SJCRH30 (cell line): Measurements from ENCODE around the gene PARG. TPM values are rescaled to one million over a fixed set of nuclear protein-coding genes. Genes with fewer than 3 reads are reported as not detected.
"Not testable (repeated sequence)": the region's sequence is repeated elsewhere in the genome, so short reads cannot be mapped to it uniquely, and the experiment has no call there.

Experiments
- DNase-seq, 2 experiments: peaks; one replicate each; pipeline ENCODE4 v3.0.0-alpha.2; 2015 to 2020
- H3K27ac ChIP-seq: fragments of 250-450 bp; sonication (Bioruptor Pico); 2 replicates; pipeline ENCODE4 v1.5.1; 2020; ENCODE audit warnings: mild to moderate bottlenecking, moderate library complexity
- H3K27me3 ChIP-seq: fragments of 250-450 bp; sonication (Bioruptor Pico); 2 replicates; pipeline ENCODE4 v1.5.1; 2020; ENCODE audit warnings: mild to moderate bottlenecking, moderate library complexity
- H3K36me3 ChIP-seq: fragments of 250-450 bp; sonication (Bioruptor Pico); 2 replicates; pipeline ENCODE4 v1.5.1; 2020; ENCODE audit warnings: mild to moderate bottlenecking, moderate library complexity
- H3K4me1 ChIP-seq: fragments of 250-450 bp; sonication (Bioruptor Pico); 2 replicates; pipeline ENCODE4 v1.5.1; 2020; ENCODE audit warnings: mild to moderate bottlenecking, moderate library complexity
- H3K4me3 ChIP-seq: fragments of 250-450 bp; sonication (Bioruptor Pico); 2 replicates; pipeline ENCODE4 v1.5.1; 2020; ENCODE audit warnings: mild to moderate bottlenecking, moderate library complexity
- H3K9me3 ChIP-seq: fragments of 250-450 bp; sonication (Bioruptor Pico); replicated peaks from 2 replicates; pipeline ENCODE4 v1.5.1; 2020; ENCODE audit warnings: mild to moderate bottlenecking, moderate library complexity
- total RNA-seq: library from RNA; depleted of rRNA; stranded (reverse); fragments of >200 nt; shearing (Covaris generic); gene quantifications from 2 replicates; pipeline ENCODE4 v1.2.3, GENCODE V29; 2014; rRNA removed

PARG gene
- total RNA-seq, result 24.0 and 25.6 TPM in 2 replicates

DNA sequence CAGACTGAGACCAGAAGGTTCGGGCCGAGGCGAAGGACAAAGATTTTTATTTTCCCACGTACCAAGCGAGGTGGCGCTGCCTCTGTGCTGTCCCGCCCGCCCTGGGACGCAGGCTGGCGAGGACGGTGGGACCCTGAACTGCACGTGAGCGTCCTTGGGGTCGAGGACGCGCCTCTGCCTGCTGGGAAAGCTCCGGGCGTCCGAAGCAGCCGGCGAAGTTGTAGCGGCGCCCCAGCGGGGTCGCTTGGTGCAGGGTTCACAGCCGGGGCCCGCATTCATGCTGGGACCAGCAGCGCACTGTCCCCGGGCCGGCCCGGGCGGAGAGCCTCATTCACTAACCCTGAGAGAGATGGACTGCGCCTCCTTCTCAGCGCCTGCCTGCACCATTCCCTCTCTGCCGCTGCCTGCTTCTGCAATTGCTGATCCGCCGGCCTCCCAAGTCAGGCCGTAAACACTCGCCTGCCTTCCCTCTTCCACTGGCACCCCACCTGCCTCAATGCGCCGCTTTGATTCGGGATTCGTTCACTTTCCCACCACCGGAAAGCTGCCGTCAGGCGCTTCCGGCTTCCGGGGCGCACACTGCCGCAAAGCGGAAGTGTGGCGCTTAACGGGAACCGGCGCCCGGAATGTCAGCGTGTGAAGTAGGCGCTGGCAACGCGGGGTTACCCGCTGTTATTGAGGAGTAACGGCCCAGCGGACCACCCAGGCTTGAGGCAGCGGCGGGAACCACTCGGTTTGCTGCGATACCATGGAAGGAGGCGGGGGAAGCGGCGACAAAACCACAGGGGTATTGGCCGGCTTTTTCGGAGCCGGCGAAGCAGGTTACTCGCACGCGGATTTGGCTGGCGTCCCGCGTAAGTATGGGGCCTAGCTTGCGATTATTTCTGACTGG, at the start of gene PARG, which contains the start of gene TIMM23B:
PARG (minus strand) TSS at position 581 of the 892 bp plus-strand sequence; CDS start at position 279, 302 bp downstream.
TIMM23B (plus strand) TSS at position 607 of the 892 bp plus-strand sequence; CDS start at position 749, 142 bp downstream.
- Histone ChIP-seq H3K27ac (peak within 1 kb of the TSS; percentile 65), H3K4me3 (peak within 1 kb of the TSS; percentile 86)
- not testable (repeated sequence) for H3K36me3 ChIP-seq, H3K4me1 ChIP-seq, H3K9me3 ChIP-seq, H3K27me3 ChIP-seq
- peak; percentile 70 to 78 for DNase-seq

DNA sequence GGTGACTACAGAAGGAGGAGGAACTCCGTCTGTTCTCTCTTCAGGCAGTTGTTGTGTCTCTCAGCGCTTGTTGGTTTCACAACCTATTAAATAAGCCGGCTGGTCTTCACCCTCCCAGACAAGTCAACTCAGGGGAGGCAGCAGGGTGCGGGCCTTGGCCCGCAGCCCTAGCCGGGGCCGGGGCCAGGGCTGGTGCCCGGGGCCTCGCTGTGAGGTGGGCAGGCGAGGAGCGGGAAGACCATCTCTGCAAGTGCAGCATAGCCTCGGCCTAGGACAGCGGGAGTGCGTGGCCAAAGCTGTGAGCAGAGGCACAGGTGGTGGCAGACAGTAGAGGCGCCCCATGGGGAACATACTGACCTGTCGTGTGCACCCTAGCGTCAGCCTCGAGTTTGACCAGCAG, 46.5 kb upstream of the PARG start, which contains the start of gene AGAP6:
AGAP6 (plus strand) TSS at position 31 of the 400 bp plus-strand sequence; CDS start at position 341, 310 bp downstream.
- not testable (repeated sequence) for H3K27ac ChIP-seq, H3K27me3 ChIP-seq, H3K4me3 ChIP-seq, DNase-seq, H3K36me3 ChIP-seq, H3K9me3 ChIP-seq, H3K4me1 ChIP-seq

DNA sequence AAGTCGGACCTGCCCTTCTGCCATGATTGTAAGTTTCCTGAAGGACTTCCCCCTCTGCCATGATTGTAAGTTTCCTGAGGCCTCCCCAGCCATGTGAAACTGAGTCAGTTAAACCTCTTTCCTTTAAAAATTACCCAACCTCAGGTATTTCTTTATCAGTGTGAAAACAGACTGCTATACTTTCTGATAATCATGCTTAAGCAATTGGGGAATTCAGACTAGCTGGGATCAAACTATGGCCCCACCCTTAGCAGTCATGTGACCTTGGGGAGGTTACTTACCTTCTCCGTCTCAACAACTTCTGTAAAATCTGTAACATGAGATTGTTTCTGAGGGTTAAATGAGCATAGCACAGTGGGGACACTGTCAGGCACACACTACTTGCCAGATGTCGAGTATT, 45.4 kb upstream of the PARG start:
- H3K36me3 ChIP-seq, H3K4me1 ChIP-seq, H3K4me3 ChIP-seq, H3K27ac ChIP-seq, H3K9me3 ChIP-seq, H3K27me3 ChIP-seq, DNase-seq: not testable (repeated sequence)

DNA sequence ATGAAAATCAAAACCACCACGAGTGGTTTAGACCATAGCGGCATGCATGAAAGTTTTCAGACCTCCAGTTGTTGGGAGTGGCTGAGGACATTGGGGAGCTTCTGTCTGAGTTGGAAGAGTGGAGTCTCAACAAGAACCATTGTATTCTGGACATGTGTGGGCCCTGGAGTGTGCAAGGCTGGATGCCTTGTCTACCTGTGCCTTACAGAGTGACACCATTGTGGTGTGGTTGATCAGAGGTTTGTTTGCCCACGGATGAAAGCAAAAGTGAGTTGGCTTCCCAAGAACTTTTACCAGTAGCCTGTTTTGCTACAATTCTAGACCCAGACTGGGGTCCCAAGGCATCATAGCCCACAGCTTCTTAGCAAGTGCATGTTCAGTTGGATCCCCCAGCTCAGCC, 35.9 kb upstream of the PARG start:
- H3K36me3 ChIP-seq, H3K27me3 ChIP-seq, DNase-seq, H3K4me3 ChIP-seq, H3K4me1 ChIP-seq, H3K9me3 ChIP-seq, H3K27ac ChIP-seq: not testable (repeated sequence)

DNA sequence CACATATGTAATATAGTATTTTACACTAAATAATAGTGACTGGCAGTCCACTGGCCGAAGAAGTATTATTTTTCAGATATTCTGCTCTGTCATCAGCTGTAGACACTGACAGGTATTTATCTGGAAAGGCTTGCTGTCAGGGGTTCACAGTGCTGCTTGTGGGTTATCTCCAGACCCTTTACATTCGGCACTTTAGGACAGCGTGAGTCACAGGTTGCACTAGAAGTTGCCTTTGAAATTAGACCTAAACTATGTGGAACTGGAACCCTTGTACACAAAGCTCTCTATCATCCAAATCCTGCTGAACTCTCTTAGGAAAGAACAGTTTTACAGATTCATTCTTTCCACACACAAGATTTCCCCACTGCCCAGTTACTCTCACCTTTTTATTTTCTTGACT, 30.3 kb upstream of the PARG start:
- H3K27me3 ChIP-seq, H3K4me1 ChIP-seq, DNase-seq, H3K9me3 ChIP-seq, H3K27ac ChIP-seq, H3K4me3 ChIP-seq, H3K36me3 ChIP-seq: not testable (repeated sequence)

DNA sequence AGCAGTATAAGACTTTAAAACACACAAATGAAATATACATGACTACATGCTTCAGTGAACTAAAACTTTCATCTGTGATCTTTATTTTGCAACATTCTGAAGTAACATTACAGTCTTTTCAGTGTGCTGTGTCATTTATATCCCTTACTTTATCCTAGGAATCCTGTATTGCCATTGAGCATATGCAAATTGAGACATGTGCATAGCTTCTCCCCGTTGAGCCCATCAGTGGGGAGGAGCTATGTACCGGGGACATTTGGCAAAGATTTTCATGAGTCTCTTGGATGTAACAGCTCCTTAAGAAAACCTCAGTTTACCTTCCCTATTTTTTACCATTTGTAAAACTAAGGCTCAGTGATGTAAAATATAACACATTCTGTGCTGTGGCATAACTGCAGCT, 29.6 kb upstream of the PARG start:
- H3K27me3 ChIP-seq, H3K4me3 ChIP-seq, H3K9me3 ChIP-seq, H3K36me3 ChIP-seq, DNase-seq, H3K4me1 ChIP-seq, H3K27ac ChIP-seq: not testable (repeated sequence)

DNA sequence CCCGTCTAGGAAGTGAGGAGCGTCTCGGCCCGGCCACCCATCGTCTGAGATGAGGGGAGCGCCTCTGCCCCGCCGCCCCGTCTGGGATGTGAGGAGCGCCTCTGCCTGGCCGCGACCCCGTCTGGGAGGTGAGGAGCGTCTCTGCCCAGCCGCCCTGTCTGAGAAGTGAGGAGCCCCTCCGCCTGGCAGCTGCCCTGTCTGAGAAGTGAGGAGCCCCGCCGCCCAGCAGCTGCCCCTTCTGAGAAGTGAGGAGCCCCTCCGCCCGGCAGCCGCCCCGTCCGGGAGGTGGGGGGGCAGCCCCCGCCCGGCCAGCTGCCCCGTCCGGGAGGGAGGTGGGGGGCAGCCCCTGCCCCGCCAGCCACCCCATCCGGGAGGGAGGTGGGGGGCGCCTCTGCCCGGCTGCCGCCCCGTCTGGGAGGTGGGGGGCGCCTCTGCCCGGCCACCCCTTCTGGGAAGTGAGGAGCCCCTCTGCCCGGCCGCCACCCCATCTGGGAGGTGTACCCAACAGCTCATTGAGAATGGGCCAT, 28.6 kb upstream of the PARG start:
- not testable (repeated sequence) for H3K36me3 ChIP-seq, H3K9me3 ChIP-seq, H3K27ac ChIP-seq, H3K27me3 ChIP-seq, H3K4me1 ChIP-seq, H3K4me3 ChIP-seq, DNase-seq

DNA sequence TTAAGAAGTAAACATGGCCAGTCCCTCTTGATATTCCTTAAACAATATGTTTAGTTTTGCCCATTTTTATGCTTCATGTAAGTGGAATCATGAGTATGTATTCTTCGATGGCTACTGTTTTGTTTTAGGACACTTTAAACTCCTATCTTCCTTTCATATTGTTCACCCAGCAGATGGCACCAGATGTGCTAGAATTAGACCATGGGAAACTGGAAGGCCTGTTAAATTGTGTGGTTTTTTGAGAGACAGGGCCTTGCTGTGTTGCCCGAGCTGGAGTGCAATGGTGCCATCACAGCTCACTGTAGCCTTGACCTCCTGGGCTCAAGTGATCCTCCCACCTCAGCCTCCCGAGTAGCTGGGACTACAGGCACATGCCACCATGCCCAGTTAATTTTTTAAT, 11.3 kb upstream of the PARG start:
- not testable (repeated sequence) for DNase-seq, H3K4me1 ChIP-seq, H3K27ac ChIP-seq, H3K36me3 ChIP-seq, H3K4me3 ChIP-seq, H3K9me3 ChIP-seq, H3K27me3 ChIP-seq

DNA sequence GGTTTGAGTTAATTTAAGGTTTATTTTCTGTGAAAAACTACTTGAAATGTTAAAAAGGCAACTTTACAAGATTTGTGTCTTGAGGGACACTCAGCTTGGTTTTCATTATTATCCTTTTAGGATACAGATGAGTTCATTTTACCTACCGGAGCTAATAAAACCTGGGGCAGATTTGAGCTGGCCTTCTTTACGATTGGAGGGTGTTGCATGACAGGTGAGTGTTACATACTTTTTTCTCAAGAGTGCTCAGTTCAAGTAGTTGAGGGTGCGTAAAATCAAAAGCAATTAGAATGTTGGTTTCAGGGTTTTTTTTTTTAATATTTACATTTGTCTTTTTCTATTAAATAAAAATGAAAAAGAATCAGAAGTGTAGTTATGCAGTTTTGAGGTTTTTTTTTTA, 10.2 kb upstream of the PARG start:
- H3K27ac ChIP-seq, H3K4me3 ChIP-seq, H3K4me1 ChIP-seq, DNase-seq, H3K27me3 ChIP-seq, H3K9me3 ChIP-seq, H3K36me3 ChIP-seq: not testable (repeated sequence)

DNA sequence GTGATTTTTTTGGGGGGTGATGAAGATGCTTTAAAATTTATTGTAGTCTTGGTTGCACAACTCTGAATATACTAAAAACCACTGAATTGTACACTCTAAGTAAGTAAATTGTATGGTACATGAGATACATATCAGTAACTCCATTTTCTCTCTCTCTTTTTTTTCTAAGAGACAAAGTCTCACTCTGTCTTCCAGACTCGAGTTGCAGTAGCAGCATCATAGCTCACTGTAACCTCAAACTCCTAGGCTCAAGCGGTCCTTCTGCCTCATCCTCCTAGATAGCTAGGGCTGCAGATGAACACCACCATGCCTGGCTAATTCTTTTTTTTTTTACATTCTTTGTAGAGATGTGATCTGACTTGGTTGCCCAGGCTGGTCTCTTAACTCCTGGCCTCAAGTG, 6.9 kb upstream of the PARG start:
- H3K4me3 ChIP-seq, H3K36me3 ChIP-seq, H3K4me1 ChIP-seq, H3K9me3 ChIP-seq, H3K27ac ChIP-seq, H3K27me3 ChIP-seq, DNase-seq: not testable (repeated sequence)

DNA sequence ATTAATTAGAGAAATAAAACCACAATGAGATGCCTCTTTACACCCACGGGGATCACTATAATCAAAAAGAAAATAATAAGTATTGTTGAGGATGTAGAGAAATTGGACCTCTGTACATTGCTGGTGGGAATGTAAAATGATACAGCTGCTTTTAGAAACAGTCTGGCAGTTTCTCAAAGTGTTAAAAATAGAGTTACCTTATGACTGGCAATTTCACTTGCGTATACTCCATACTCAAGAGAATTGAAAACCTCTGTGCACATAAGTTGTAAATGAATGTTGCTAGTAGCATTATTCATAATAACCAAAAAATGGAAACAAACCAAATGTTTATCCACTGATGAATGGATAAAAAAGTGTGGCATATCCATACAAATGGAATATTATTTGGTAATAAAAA, 6.3 kb upstream of the PARG start:
- H3K4me1 ChIP-seq, H3K27me3 ChIP-seq, H3K9me3 ChIP-seq, H3K27ac ChIP-seq, H3K36me3 ChIP-seq, H3K4me3 ChIP-seq, DNase-seq: not testable (repeated sequence)

DNA sequence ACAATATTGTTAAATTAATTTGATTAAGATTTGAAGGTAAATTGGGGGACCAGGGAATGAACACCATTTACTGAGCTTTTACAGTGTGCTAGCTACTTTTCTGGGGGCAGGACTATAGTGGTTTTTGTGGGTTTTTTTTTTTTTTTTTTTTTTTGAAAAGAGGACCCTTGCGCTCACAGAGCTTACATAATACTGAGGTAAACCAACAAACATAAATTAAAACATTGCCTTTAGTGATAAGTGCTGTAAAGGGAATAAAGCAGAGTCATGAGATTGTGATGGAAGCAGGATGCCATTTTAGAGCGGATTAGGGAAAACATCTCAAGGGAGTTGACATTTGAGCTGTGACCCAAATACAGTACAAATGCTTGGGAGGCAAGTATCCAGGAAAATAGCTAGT, 1.8 kb upstream of the PARG start:
- H3K9me3 ChIP-seq, H3K27ac ChIP-seq, H3K4me1 ChIP-seq, H3K27me3 ChIP-seq, DNase-seq, H3K4me3 ChIP-seq, H3K36me3 ChIP-seq: not testable (repeated sequence)

DNA sequence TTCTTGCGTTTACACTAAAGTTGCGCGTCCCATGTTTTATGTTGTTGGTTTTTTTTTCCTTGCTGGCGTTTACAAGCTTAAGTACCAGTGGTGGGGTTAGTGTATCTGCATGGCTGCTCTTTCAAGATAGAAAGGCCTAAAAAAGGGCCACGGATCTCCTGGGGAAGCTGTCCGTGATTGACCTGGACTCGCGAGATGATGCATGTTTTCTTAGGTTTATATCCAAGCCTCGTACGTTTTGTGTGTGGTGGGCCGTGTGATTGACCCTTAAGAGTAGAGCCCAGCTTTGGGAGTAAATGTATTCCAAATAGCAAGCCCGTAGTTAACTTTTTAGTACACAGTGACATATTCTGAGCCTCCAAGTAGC, 495 bp upstream of the PARG start:
- H3K36me3 ChIP-seq, H3K9me3 ChIP-seq, H3K27me3 ChIP-seq, H3K4me1 ChIP-seq: not testable (repeated sequence)
- Histone ChIP-seq H3K4me3 (peak overlapping the region; percentile 86), H3K27ac (peak overlapping the region; percentile 65)
- peak in 1 of 2 experiments; percentile 6 for DNase-seq

DNA sequence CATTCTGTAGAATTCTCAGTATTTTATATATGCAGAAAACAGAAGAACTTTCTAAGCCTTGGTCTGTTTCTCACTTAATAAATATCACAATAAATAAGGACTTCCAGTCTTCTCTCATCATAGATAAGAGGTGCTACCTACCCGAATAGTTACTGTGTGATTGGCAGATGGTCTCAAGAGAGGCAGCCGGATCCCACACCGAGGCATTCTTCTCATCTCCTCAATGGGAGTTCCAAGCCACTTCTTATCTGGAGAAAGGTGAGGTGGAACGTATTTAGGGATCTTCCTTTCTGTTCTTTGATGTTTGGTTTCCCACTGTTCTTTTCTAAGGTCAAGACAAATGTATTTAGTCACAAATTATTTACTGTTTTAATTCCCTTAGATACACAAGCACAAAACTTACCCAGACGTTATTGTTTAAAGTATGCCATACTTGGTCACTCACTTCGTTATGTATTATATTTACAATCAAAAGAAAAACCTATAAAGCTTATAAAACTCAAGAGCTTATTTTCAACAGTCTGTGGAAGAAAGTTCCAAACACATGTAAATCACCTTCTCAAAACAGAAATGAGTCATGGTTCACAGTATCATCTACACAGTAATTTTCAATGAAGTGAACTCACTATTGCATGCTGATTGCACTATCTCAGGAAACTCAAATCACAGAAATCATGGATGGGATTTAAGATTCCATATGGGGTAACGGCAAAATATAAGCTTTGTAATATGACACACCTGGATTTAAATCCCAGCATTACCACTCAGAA, 9.7 kb downstream of the PARG start:
- not testable (repeated sequence) for H3K4me3 ChIP-seq

DNA sequence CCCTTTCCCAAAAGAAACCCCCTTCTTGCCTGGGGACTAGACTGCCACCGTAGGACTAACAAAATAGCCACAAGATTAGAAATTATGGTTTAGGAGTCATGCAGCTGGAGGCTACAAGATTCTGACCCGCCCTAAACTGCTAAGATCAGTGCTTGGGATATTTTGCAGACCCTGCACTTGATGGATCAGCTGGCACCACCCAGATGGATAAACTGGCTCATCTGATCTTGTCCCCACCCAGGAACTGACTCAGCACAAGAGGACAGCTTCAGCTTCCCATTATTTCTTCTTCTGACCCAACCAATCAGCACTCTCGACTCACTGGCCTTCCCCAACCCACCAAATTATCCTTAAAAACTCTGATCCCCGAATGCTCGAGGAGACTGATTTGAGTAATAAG, 10.6 kb downstream of the PARG start:
- H3K36me3 ChIP-seq, H3K4me3 ChIP-seq, DNase-seq, H3K27ac ChIP-seq, H3K4me1 ChIP-seq, H3K27me3 ChIP-seq, H3K9me3 ChIP-seq: not testable (repeated sequence)

More for the DNA sequence above, 9.7 kb downstream of the PARG start:
- not testable (repeated sequence) for H3K9me3 ChIP-seq, H3K27me3 ChIP-seq, H3K27ac ChIP-seq, H3K36me3 ChIP-seq, DNase-seq, H3K4me1 ChIP-seq
